Activated naive CD4-positive, alpha-beta T cell treated with anti-CD3 and anti-CD28 coated beads, Interleukin-2, amount 10 ng/mL, durations not matched to agents 5 hours and 36 hours (primary cell): ENCODE measurements around the gene CITED4. TPM values are rescaled to one million over a fixed set of nuclear protein-coding genes. Genes with fewer than 3 reads are reported as not detected.

Source experiments
- total RNA-seq, 2 experiments: library from RNA; stranded (reverse); gene quantifications; one replicate each; pipeline ENCODE4 v1.2.3, GENCODE V29; 2021

Gene CITED4
- 10 to 100 TPM; 12.4 to 13.5 TPM for total RNA-seq

DNA sequence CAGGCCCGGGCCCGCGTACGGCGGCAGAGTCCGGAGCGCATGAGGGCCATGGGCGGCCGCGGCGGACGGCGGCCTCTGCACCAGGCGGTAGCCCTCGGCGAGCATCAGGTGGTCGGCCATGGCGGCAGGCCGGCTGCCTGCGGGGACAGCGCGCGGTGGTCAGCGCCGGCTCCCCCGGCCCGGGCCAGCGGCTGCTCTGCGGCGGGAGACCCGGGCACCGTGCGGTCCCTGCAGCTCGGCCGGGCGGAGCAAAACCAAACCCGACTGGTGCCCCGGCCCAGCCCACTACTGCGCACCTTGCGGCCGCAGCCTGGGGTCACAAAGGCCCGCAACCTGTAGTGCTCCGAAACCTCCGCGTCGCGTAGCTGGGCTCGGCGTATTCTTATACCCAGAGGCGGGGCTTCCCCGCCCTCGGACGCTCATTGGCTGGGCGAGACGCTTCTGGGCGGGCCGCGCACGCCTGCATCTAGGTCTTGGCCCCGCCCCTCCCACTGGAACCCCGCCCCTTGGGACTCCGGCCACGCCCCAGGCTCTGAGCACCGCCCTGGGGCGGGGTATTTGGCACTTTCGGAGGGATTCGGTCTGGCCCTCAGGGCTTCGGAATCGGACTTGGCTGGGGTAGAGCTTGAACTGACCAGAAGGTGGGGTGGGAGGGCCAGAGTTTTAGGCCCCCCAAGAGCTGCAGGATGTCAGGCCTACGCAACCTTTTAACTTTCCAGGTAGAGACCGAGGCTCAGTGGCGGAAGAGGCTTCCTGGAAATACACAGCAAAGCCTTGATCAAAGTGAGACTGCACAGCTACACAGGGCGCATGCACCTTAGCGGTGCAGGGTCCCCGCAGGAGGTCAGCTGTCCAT, at the start of gene CITED4:
Gene CITED4, minus strand, starts transcription at position 356 of the 856 bp plus-strand sequence. Its CDS starts 236 bp downstream, at position 120.

Other genes with a start within 250 kb of the CITED4 start
- gene RIMS3, start 196.7 kb downstream of the CITED4 start, total RNA-seq, result 1 to 10 TPM; 3.2 to 3.9 TPM
- gene NFYC, start 170.7 kb downstream of the CITED4 start, total RNA-seq, result 10 to 100 TPM; 66.3 to 77.2 TPM
- gene KCNQ4, start 78.6 kb downstream of the CITED4 start, total RNA-seq, result under 1 TPM; 0.43 to 0.53 TPM
- gene CTPS1, start 117.3 kb upstream of the CITED4 start, total RNA-seq, result 10 to 100 TPM; 42.1 to 42.3 TPM
- under 1 TPM; 0.20 to 0.29 TPM for gene SLFNL1, start 159.4 kb upstream of the CITED4 start, total RNA-seq